H1 (cell line): Measurements from ENCODE around the gene NUP210. TPM values are rescaled to one million over a fixed set of nuclear protein-coding genes. Genes with fewer than 3 reads are reported as not detected.

Experiments
- CTCF ChIA-PET: fragments of 300-600 bp; sonication (Branson Sonifier 250); formaldehyde crosslinking; loops from one replicate; lab custom pipeline; 2021; ENCODE audit not compliant: partially characterized antibody; lab: Charles Lee
- POLR2A ChIA-PET: fragments of 300-600 bp; sonication (Branson Sonifier 250); formaldehyde crosslinking; loops from one replicate; lab custom pipeline; 2021; ENCODE audit warnings: inconsistent platforms; ENCODE audit not compliant: partially characterized antibody; lab: Charles Lee
- DNase-seq, 2 experiments: peaks; one replicate each; pipeline versions ENCODE4 v3.0.0 to v3.0.0-alpha.2; 2010 to 2022; ENCODE audit warnings: low spot score in 2 of 2, low read depth in 1 of 2, mixed read lengths in 1 of 2
- FAIRE-seq: peaks from 2 replicates; lab custom pipeline; 2011; peaks lifted over from hg19 to GRCh38; lab: Jason Lieb, UNC
- H2AFZ ChIP-seq: 2 replicates; pipeline ENCODE4 v1.8.1; 2012; ENCODE audit warnings: low read length, inconsistent platforms
- H2AK5ac ChIP-seq: 2 replicates; pipeline ENCODE4 v1.6.1; 2013; ENCODE audit warnings: low read depth, low read length
- H2BK120ac ChIP-seq: replicated peaks from 2 replicates; pipeline ENCODE3; 2013; ENCODE audit warnings: low read depth, low read length, inconsistent platforms
- H2BK12ac ChIP-seq: 2 replicates; pipeline ENCODE4 v1.6.1; 2013; ENCODE audit warnings: low read depth, low read length
- H2BK15ac ChIP-seq: 2 replicates; pipeline ENCODE4 v1.6.1; 2013; ENCODE audit warnings: low read length
- H2BK20ac ChIP-seq: 2 replicates; pipeline ENCODE4 v1.6.1; 2013; ENCODE audit warnings: low read length
- H2BK5ac ChIP-seq: 2 replicates; pipeline ENCODE4 v1.6.1; 2013; ENCODE audit warnings: low read depth, low read length
- H3K14ac ChIP-seq: 2 replicates; pipeline ENCODE4 v1.6.1; 2013; ENCODE audit warnings: inconsistent platforms; ENCODE audit not compliant: insufficient read length
- H3K18ac ChIP-seq: 2 replicates; pipeline ENCODE4 v1.6.1; 2013; ENCODE audit warnings: low read length; ENCODE audit errors: extremely low read depth
- H3K23ac ChIP-seq: 2 replicates; pipeline ENCODE4 v1.6.1; 2013; ENCODE audit warnings: inconsistent platforms; ENCODE audit not compliant: insufficient read length
- H3K23me2 ChIP-seq: 2 replicates; pipeline ENCODE4 v1.6.1; 2013; ENCODE audit warnings: low read depth, low read length
- H3K27ac ChIP-seq: 2 replicates; pipeline ENCODE4 v1.6.1; 2011; ENCODE audit warnings: low read depth, low read length, inconsistent platforms
- H3K27me3 ChIP-seq, 4 experiments: replicated peaks in 1 of 4; 1 replicate in 1 of 4; 2 replicates in 3 of 4; pipeline versions ENCODE4 v1.6.1 to v1.8.1; 2011 to 2013; ENCODE audit warnings: low read length in 3 of 4, mild to moderate bottlenecking in 3 of 4, inconsistent platforms in 2 of 4, mixed read lengths in 2 of 4, moderate library complexity in 1 of 4; ENCODE audit not compliant: control insufficient read depth in 3 of 4, insufficient read depth in 3 of 4; ENCODE audit errors: extremely low read depth in 1 of 4
- H3K36me3 ChIP-seq, 4 experiments: 2 replicates each; pipeline versions ENCODE4 v1.6.1 to v1.8.1; 2011 to 2013; ENCODE audit warnings: mild to moderate bottlenecking in 4 of 4, low read length in 3 of 4, moderate library complexity in 2 of 4, control low read depth in 1 of 4, inconsistent platforms in 1 of 4; ENCODE audit not compliant: insufficient read depth in 4 of 4, control insufficient read depth in 2 of 4
- H3K4ac ChIP-seq: replicated peaks from 2 replicates; pipeline ENCODE3; 2013; ENCODE audit warnings: low read length, low read depth, mixed read lengths, inconsistent platforms; ENCODE audit not compliant: insufficient read length
- H3K4me1 ChIP-seq, 4 experiments: replicated peaks in 1 of 4; 1 replicate in 1 of 4; 2 replicates in 3 of 4; pipeline versions ENCODE4 v1.6.1 to v1.8.1; 2011 to 2013; ENCODE audit warnings: low read length in 3 of 4, inconsistent platforms in 2 of 4, mixed read lengths in 1 of 4; ENCODE audit not compliant: insufficient read depth in 4 of 4, control insufficient read depth in 3 of 4
- H3K4me2 ChIP-seq, 2 experiments: 2 replicates each; pipeline versions ENCODE4 v1.6.1 to v1.8.1; 2011 to 2013; ENCODE audit warnings: low read depth in 2 of 2, low read length in 2 of 2, control low read depth in 1 of 2, inconsistent platforms in 1 of 2, mild to moderate bottlenecking in 1 of 2; ENCODE audit not compliant: insufficient read depth in 1 of 2
- H3K4me3 ChIP-seq, 4 experiments: fragments of 200-600, 300-600 bp in 1 of 4; sonication (generic), shearing (Covaris generic), sonication (Bioruptor Twin) in 1 of 4; 2 replicates each; pipeline versions ENCODE4 v1.5.1 to v1.8.1; 2011 to 2016; ENCODE audit warnings: low read length in 4 of 4, low read depth in 3 of 4, control low read depth in 2 of 4, inconsistent platforms in 2 of 4, mild to moderate bottlenecking in 2 of 4, mixed read lengths in 1 of 4, moderate library complexity in 1 of 4; ENCODE audit not compliant: insufficient read depth in 2 of 4; ENCODE audit errors: extremely low read depth in 1 of 4
- H3K56ac ChIP-seq: replicated peaks from 2 replicates; pipeline ENCODE3; 2013; ENCODE audit warnings: low read depth, mild to moderate bottlenecking, mixed read lengths, low read length, inconsistent platforms; ENCODE audit not compliant: insufficient read length
- H3K79me1 ChIP-seq: 2 replicates; pipeline ENCODE4 v1.6.1; 2013; ENCODE audit warnings: low read depth, low read length, control low read depth
- H3K79me2 ChIP-seq, 2 experiments: 2 replicates each; pipeline versions ENCODE4 v1.6.1 to v1.8.1; 2012 to 2013; ENCODE audit warnings: low read length in 2 of 2, mild to moderate bottlenecking in 2 of 2, inconsistent platforms in 1 of 2; ENCODE audit not compliant: insufficient read depth in 2 of 2, control insufficient read depth in 1 of 2
- H3K9ac ChIP-seq, 4 experiments: replicated peaks in 1 of 4; 1 replicate in 1 of 4; 2 replicates in 3 of 4; pipeline versions ENCODE4 v1.6.1 to v1.8.1; 2011 to 2013; ENCODE audit warnings: low read depth in 3 of 4, low read length in 3 of 4, control low read depth in 2 of 4, mild to moderate bottlenecking in 2 of 4, moderate library complexity in 2 of 4, inconsistent platforms in 1 of 4; ENCODE audit errors: extremely low read depth in 1 of 4
- H3K9me3 ChIP-seq, 2 experiments: 2 replicates each; pipeline versions ENCODE4 v1.6.1 to v1.8.1; 2012 to 2013; ENCODE audit warnings: mild to moderate bottlenecking in 2 of 2, moderate library complexity in 2 of 2, control low read depth in 1 of 2, inconsistent platforms in 1 of 2, low read depth in 1 of 2, low read length in 1 of 2, mixed read lengths in 1 of 2; ENCODE audit not compliant: insufficient read depth in 2 of 2
- H4K20me1 ChIP-seq, 2 experiments: replicated peaks in 1 of 2; 2 replicates each; pipeline versions ENCODE3 to v1.8.1; 2011 to 2013; ENCODE audit warnings: inconsistent platforms in 2 of 2, low read length in 2 of 2, mild to moderate bottlenecking in 1 of 2; ENCODE audit not compliant: insufficient read depth in 2 of 2, control insufficient read depth in 1 of 2
- H4K5ac ChIP-seq: 2 replicates; pipeline ENCODE4 v1.6.1; 2013; ENCODE audit warnings: low read length, low read depth, mixed read lengths, inconsistent platforms; ENCODE audit not compliant: insufficient read length
- H4K8ac ChIP-seq: 2 replicates; pipeline ENCODE4 v1.8.0; 2013; ENCODE audit warnings: mild to moderate bottlenecking, moderate library complexity, low read length, inconsistent platforms; ENCODE audit not compliant: insufficient read depth; ENCODE audit errors: extremely low read depth
- H4K91ac ChIP-seq: replicated peaks from 2 replicates; pipeline ENCODE3; 2013; ENCODE audit warnings: low read length, mixed read lengths, inconsistent platforms; ENCODE audit not compliant: insufficient read length
- CBX8 ChIP-seq: fragments of 300-800, 300-1000 bp; sonication (generic); IDR thresholded peaks from 2 replicates; pipeline ENCODE4 v1.7.1; 2016; ENCODE audit warnings: low read depth, low read length, borderline replicate concordance
- CTBP2 ChIP-seq: IDR thresholded peaks from 2 replicates; pipeline ENCODE4 v1.7.0; 2011; ENCODE audit warnings: borderline replicate concordance, mild to moderate bottlenecking, moderate library complexity, mixed read lengths, low read length; ENCODE audit not compliant: insufficient read depth, insufficient read length
- POU5F1 ChIP-seq: IDR thresholded peaks from 2 replicates; pipeline ENCODE4 v1.6.1; 2011; ENCODE audit warnings: low read depth, mild to moderate bottlenecking, low read length, moderate library complexity
- RAD21 ChIP-seq, 2 experiments: IDR thresholded peaks in 1 of 2; conservative IDR thresholded peaks in 1 of 2; 2 replicates each; pipeline ENCODE4 v1.6.1; 2011; ENCODE audit warnings: low read depth in 2 of 2, low read length in 2 of 2, improper control_type of control experiment in 1 of 2, inconsistent platforms in 1 of 2, mild to moderate bottlenecking in 1 of 2, moderate library complexity in 1 of 2
- TAF7 ChIP-seq: optimal IDR thresholded peaks from 2 replicates; pipeline ENCODE3; 2011; ENCODE audit warnings: low read depth, mild to moderate bottlenecking, inconsistent platforms, low read length, moderate library complexity, borderline replicate concordance
- ZNF274 ChIP-seq: IDR thresholded peaks from 2 replicates; pipeline ENCODE4 v1.7.0; 2012; ENCODE audit warnings: low read length, borderline replicate concordance; ENCODE audit errors: extremely low read depth
- WGBS, 2 experiments: shearing (Covaris generic) in 1 of 2; methylation state at CpG; one replicate each; pipeline versions ENCODE4 v1.1.6 to v1.1.7; 2013 to 2015; ENCODE audit warnings: low lambda C conversion rate in 2 of 2, mixed read lengths in 2 of 2, inconsistent platforms in 1 of 2, low coverage in 1 of 2, missing lambda C conversion rate in 1 of 2; ENCODE audit not compliant: insufficient replicate concordance in 2 of 2, insufficient coverage in 1 of 2, insufficient read length in 1 of 2; ENCODE audit errors: extremely low coverage in 1 of 2, missing lambda C conversion rate in 1 of 2; 5-methylcytosine and 5-hydroxymethylcytosine counted together
- polyA plus RNA-seq, 7 experiments: library from polyadenylated mRNA; depleted of rRNA in 3 of 7; stranded (reverse) in 5 of 7; unstranded in 2 of 7; fragments of >200 nt in 5 of 7; fragments of 200-250 nt in 2 of 7; gene quantifications; 1 replicate in 5 of 7; 2 replicates in 1 of 7; 4 replicates in 1 of 7; pipeline versions ENCODE4 v1.2.1 to v1.2.3, GENCODE V29; 2011 to 2013; ENCODE audit warnings: missing spikeins in 2 of 7, mixed read lengths in 2 of 7
- total RNA-seq: library from RNA; stranded (reverse); fragmentation: NEBNext Ultra II Directional; extraction: Animal tissue kit (Norgen Biotek cat#: 25700); gene quantifications from 2 replicates; pipeline ENCODE4 v1.2.1, GENCODE V29; 2021
- TF ChIP-seq, protein P1 (sequence below): IDR thresholded peaks from 2 replicates; pipeline ENCODE4 v1.6.1; 2011; ENCODE audit warnings: low read length, improper control_type of control experiment

Gene NUP210
- total and polyA plus RNA-seq, 2 of the 8 experiments (the other 6 are each of a cell fraction or from before 2014, with no cell fraction given) = 51.0 to 53.7 TPM

DNA sequence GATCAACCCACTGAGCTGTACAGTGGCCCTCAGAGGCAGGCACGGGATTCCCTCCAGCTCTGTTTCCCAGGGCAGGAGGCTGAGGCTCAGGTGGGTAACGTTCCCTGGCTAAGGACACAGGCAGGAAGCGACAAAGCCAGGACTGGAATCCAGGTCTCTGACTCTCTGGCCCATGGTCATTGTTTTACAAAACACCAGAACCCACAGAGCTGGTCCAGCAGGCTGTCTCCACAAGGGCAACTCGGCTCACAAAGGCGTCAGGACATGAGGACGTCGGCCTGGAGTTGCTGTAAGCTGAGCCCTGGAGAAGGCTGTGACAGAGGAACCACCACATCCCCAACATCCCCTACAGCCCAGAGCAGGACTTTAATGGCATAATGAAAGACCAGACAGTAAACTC is 30.7 kb downstream of the NUP210 start:
- no peaks in the 10 kb centered on the region for H3K27me3 ChIP-seq
- H3K79me1 ChIP-seq = no peaks in the 10 kb centered on the region
- no peak overlapping the region for H2AFZ ChIP-seq
- no peak overlapping the region for H3K4me2 ChIP-seq
- H2BK120ac ChIP-seq = no peak overlapping the region
- H3K14ac ChIP-seq = no peak overlapping the region
- H3K23ac ChIP-seq = no peak overlapping the region
- 73% methylated on average over 7 of the region's 7 CpGs; no CpG with 5 or more reads in 1 of the 2 experiments for WGBS, 2 experiments
- no peak overlapping the region for H3K18ac ChIP-seq
- no peak overlapping the region for H2BK15ac ChIP-seq
- no peak overlapping the region for H2BK12ac ChIP-seq
- H3K9ac ChIP-seq = no peak overlapping the region
- no peak overlapping the region for H4K8ac ChIP-seq
- no peak for FAIRE-seq
- no peak overlapping the region for H2AK5ac ChIP-seq
- no peak overlapping the region for H4K91ac ChIP-seq
- no peak overlapping the region for H3K4ac ChIP-seq
- ChIA-PET CTCF (interaction anchor here (0.7 to 6.2 kb wide), 4 partner anchors 16 to 259 kb away, joined by 4 to 57 read pairs (median 9); no protein-coding TSS in a partner anchor), POLR2A (interaction anchor here (1.3 to 1.6 kb wide), 2 partner anchors 24 to 27 kb away, joined by 4 to 6 read pairs; no protein-coding TSS in a partner anchor)
- H3K23me2 ChIP-seq = no peaks in the 10 kb centered on the region
- no peaks in the 10 kb centered on the region for H3K79me2 ChIP-seq
- no peaks in the 10 kb centered on the region for H3K9me3 ChIP-seq
- no peak for DNase-seq
- H3K4me1 ChIP-seq = 0 out of 7 replicates have a peak, but pooled peaks cover 0 to 8% (median 0%) of the 10 kb centered on the region in 4 experiments
- peaks cover 0 to 1% of the 10 kb centered on the region in 2 experiments for H4K20me1 ChIP-seq
- no peak overlapping the region for H3K56ac ChIP-seq
- no peak overlapping the region; the same call in 1 of the 2 replicates for H3K27ac ChIP-seq
- no peak overlapping the region for H3K4me3 ChIP-seq
- H2BK20ac ChIP-seq = no peak overlapping the region
- H4K5ac ChIP-seq = no peak overlapping the region
- H3K36me3 ChIP-seq = peaks cover 15 to 30% (median 20%) of the 10 kb centered on the region in 4 experiments; a peak in 6 of 8 replicates
- no peak overlapping the region; the same call in 1 of the 2 replicates for H2BK5ac ChIP-seq
- TF ChIP-seq POU5F1 (no peak), TAF7 (no peak), RAD21 (IDR thresholded peaks at IDR 0.05 in 1 of 2, conservative IDR thresholded peaks at IDR 0.05 in 1 of 2; ENCODE audit: low read depth in 2 of 2, low read length in 2 of 2) (no peak), ZNF274 (no peak), CBX8 (no peak), CTBP2 (no peak)
- TF ChIP-seq, protein P1, sequence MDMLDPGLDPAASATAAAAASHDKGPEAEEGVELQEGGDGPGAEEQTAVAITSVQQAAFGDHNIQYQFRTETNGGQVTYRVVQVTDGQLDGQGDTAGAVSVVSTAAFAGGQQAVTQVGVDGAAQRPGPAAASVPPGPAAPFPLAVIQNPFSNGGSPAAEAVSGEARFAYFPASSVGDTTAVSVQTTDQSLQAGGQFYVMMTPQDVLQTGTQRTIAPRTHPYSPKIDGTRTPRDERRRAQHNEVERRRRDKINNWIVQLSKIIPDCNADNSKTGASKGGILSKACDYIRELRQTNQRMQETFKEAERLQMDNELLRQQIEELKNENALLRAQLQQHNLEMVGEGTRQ = no peak
- TF ChIP-seq, all 59 proteins: peak for 0
